Measurements from ENCODE around the gene KAT2A. TPM values are rescaled to one million over a fixed set of nuclear protein-coding genes. Genes with fewer than 3 reads are reported as not detected.
"Not testable (repeated sequence)": the region's sequence is repeated elsewhere in the genome, so short reads cannot be mapped to it uniquely, and the experiment has no call there.

Gene KAT2A
- total RNA-seq, 1 experiment from 2014 or later = 94.7 TPM

- Mint-ChIP-seq H3K27ac (ENCODE audit: unreplicated experiment) (no peak overlapping the region), H3K9me3 (ENCODE audit: low read depth, unreplicated experiment) (no peaks in the 10 kb centered on the region), H3K4me1 (ENCODE audit: low read depth, unreplicated experiment) (peaks cover 16% of the 10 kb centered on the region), H3K4me3 (ENCODE audit: low read depth, unreplicated experiment) (no peak overlapping the region), H3K36me3 (ENCODE audit: insufficient read depth, unreplicated experiment) (peaks cover 53% of the 10 kb centered on the region), H3K27me3 (ENCODE audit: unreplicated experiment) (no peaks in the 10 kb centered on the region)
- DNase-seq = no peak
- BruUV-seq (replicated peaks) = no TSS peak
- intact Hi-C loops (cut with micrococcal nuclease; ENCODE audit: unreplicated experiment) = no loop called here
- CTCF ChIA-PET = interaction anchor here (0.6 kb wide), 1 partner anchor 41 kb away, joined by 3 read pairs; no protein-coding TSS in a partner anchor
- TF ChIP-seq CTCF (IDR thresholded peaks at IDR 0.05; ENCODE audit: unreplicated experiment) = no peak
These were observed 21.3 kb upstream of the KAT2A start for GRCh38 chr17:42142371-42142896.

GRCh38 chr17:42141382-42141781, 20.2 kb upstream of the KAT2A start:
- H3K27ac Mint-ChIP-seq (ENCODE audit: unreplicated experiment) = no peak overlapping the region
- TF ChIP-seq CTCF (IDR thresholded peaks at IDR 0.05; ENCODE audit: unreplicated experiment) = no peak

GRCh38 chr17:42140690-42141089, 19.5 kb upstream of the KAT2A start:
- H3K9me3 Mint-ChIP-seq (ENCODE audit: low read depth, unreplicated experiment); BruUV-seq (replicated peaks); H3K27ac Mint-ChIP-seq (ENCODE audit: unreplicated experiment); H3K27me3 Mint-ChIP-seq (ENCODE audit: unreplicated experiment); DNase-seq; intact Hi-C loops (cut with micrococcal nuclease; ENCODE audit: unreplicated experiment); H3K4me3 Mint-ChIP-seq (ENCODE audit: low read depth, unreplicated experiment): not testable (repeated sequence)
- CTCF ChIA-PET = interaction anchor here (1.0 to 1.1 kb wide), 2 partner anchors 13 to 28 kb away, joined by 4 read pairs; partner anchors contain the start of gene DHX58
- Mint-ChIP-seq H3K4me1 (ENCODE audit: low read depth, unreplicated experiment) (peaks cover 31% of the 10 kb centered on the region), H3K36me3 (ENCODE audit: insufficient read depth, unreplicated experiment) (peaks cover 66% of the 10 kb centered on the region)

More at GRCh38 chr17:42141382-42141781, 20.2 kb upstream of the KAT2A start:
- intact Hi-C loops (cut with micrococcal nuclease; ENCODE audit: unreplicated experiment) = no loop called here
- CTCF ChIA-PET = interaction anchor here (0.5 to 1.0 kb wide), 2 partner anchors 12 to 1325 kb away, joined by 4 read pairs; no protein-coding TSS in a partner anchor
- no peak for DNase-seq
- no peaks in the 10 kb centered on the region for H3K9me3 Mint-ChIP-seq (ENCODE audit: low read depth, unreplicated experiment)
- H3K4me1 Mint-ChIP-seq (ENCODE audit: low read depth, unreplicated experiment) = peaks cover 25% of the 10 kb centered on the region
- no TSS peak for BruUV-seq (replicated peaks)
- peaks cover 60% of the 10 kb centered on the region for H3K36me3 Mint-ChIP-seq (ENCODE audit: insufficient read depth, unreplicated experiment)
- no peak overlapping the region for H3K4me3 Mint-ChIP-seq (ENCODE audit: low read depth, unreplicated experiment)
- H3K27me3 Mint-ChIP-seq (ENCODE audit: unreplicated experiment) = no peaks in the 10 kb centered on the region

- no peaks in the 10 kb centered on the region for H3K27me3 Mint-ChIP-seq (ENCODE audit: unreplicated experiment)
- no peak for TF ChIP-seq CTCF (IDR thresholded peaks at IDR 0.05; ENCODE audit: unreplicated experiment)
- DNase-seq = no peak
- H3K36me3 Mint-ChIP-seq (ENCODE audit: insufficient read depth, unreplicated experiment) = peaks cover 64% of the 10 kb centered on the region
- H3K9me3 Mint-ChIP-seq (ENCODE audit: low read depth, unreplicated experiment) = no peaks in the 10 kb centered on the region
- no TSS peak for BruUV-seq (replicated peaks)
- intact Hi-C loops (cut with micrococcal nuclease; ENCODE audit: unreplicated experiment) = loop anchor here (10.0 kb wide), 1 partner anchor 136 kb away; the partner anchor contains the start of gene STAT5B
- H3K4me1 Mint-ChIP-seq (ENCODE audit: low read depth, unreplicated experiment) = peaks cover 40% of the 10 kb centered on the region
- no peak overlapping the region for H3K27ac Mint-ChIP-seq (ENCODE audit: unreplicated experiment)
- no peak overlapping the region for H3K4me3 Mint-ChIP-seq (ENCODE audit: low read depth, unreplicated experiment)
- CTCF ChIA-PET = interaction anchor here (0.5 to 0.8 kb wide), 3 partner anchors 15 to 1974 kb away, joined by 3 to 7 read pairs (median 6); no protein-coding TSS in a partner anchor
These were observed 17.8 kb upstream of the KAT2A start for GRCh38 chr17:42138749-42139492.
